ENCODE data around the gene SDF4.

DNA sequence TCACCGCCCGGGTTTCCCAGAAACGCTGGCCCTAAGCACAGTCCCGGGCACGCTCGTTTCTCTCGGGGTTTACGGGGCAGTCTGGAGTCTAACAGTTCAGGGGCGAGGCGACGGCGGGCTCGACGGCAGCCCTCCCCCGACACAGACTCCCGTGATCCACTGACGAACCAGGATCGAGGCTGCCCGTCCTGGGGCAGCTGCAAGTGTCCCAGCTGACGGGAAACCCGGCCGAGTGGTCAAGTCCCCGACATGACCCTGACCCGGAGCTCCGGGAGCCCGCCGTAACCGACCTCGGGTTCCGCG, 41.4 kb upstream of the SDF4 start:
- TF ChIP-seq, protein P1, sequence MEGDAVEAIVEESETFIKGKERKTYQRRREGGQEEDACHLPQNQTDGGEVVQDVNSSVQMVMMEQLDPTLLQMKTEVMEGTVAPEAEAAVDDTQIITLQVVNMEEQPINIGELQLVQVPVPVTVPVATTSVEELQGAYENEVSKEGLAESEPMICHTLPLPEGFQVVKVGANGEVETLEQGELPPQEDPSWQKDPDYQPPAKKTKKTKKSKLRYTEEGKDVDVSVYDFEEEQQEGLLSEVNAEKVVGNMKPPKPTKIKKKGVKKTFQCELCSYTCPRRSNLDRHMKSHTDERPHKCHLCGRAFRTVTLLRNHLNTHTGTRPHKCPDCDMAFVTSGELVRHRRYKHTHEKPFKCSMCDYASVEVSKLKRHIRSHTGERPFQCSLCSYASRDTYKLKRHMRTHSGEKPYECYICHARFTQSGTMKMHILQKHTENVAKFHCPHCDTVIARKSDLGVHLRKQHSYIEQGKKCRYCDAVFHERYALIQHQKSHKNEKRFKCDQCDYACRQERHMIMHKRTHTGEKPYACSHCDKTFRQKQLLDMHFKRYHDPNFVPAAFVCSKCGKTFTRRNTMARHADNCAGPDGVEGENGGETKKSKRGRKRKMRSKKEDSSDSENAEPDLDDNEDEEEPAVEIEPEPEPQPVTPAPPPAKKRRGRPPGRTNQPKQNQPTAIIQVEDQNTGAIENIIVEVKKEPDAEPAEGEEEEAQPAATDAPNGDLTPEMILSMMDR (IDR thresholded peaks at IDR 0.05) = no peak
- TF ChIP-seq POLR2A (IDR thresholded peaks at IDR 0.05) = no peak
- TF ChIP-seq EP300 (IDR thresholded peaks at IDR 0.05) = no peak
